ENCODE results near the gene HIGD2A.

Gene HIGD2A

GRCh38 chr5:176382721-176383120 lies 5.8 kb upstream of the HIGD2A start:
- no peak for DNase-seq (ENCODE audit: low read depth in 2 of 2)
- no peak overlapping the region for H3K4me3 ChIP-seq (replicated peaks in 1 of 2; ENCODE audit: low read depth in 2 of 2, low read length in 2 of 2)
- TF ChIP-seq CTCF (IDR thresholded peaks at IDR 0.05; ENCODE audit: low read depth, low read length): no peak

- no peak for DNase-seq (ENCODE audit: low read depth in 2 of 2)
- H3K4me3 ChIP-seq (replicated peaks in 1 of 2; ENCODE audit: low read depth in 2 of 2, low read length in 2 of 2): no peak overlapping the region
- TF ChIP-seq CTCF (IDR thresholded peaks at IDR 0.05; ENCODE audit: low read depth, low read length): no peak
Observed at GRCh38 chr5:176383248-176383905, 5.2 kb upstream of the HIGD2A start.

- H3K4me3 ChIP-seq (replicated peaks in 1 of 2; ENCODE audit: low read depth in 2 of 2, low read length in 2 of 2): no peak overlapping the region
- no peak for TF ChIP-seq CTCF (IDR thresholded peaks at IDR 0.05; ENCODE audit: low read depth, low read length)
- DNase-seq (ENCODE audit: low read depth in 2 of 2): no peak
Observed at GRCh38 chr5:176383961-176384360, 4.6 kb upstream of the HIGD2A start.

- H3K4me3 ChIP-seq (replicated peaks in 1 of 2; ENCODE audit: low read depth in 2 of 2, low read length in 2 of 2): no peak overlapping the region
- no peak for TF ChIP-seq CTCF (IDR thresholded peaks at IDR 0.05; ENCODE audit: low read depth, low read length)
- no peak for DNase-seq (ENCODE audit: low read depth in 2 of 2)
Observed at GRCh38 chr5:176384366-176384930, 4.1 kb upstream of the HIGD2A start.

GRCh38 chr5:176384991-176385390 lies 3.6 kb upstream of the HIGD2A start:
- no peak overlapping the region for H3K4me3 ChIP-seq (replicated peaks in 1 of 2; ENCODE audit: low read depth in 2 of 2, low read length in 2 of 2)
- DNase-seq (ENCODE audit: low read depth in 2 of 2): no peak
- TF ChIP-seq CTCF (IDR thresholded peaks at IDR 0.05; ENCODE audit: low read depth, low read length): no peak

- no peak overlapping the region for H3K4me3 ChIP-seq (replicated peaks in 1 of 2; ENCODE audit: low read depth in 2 of 2, low read length in 2 of 2)
Observed at GRCh38 chr5:176386491-176386890, 2.1 kb upstream of the HIGD2A start.

More at GRCh38 chr5:176386491-176386890, 2.1 kb upstream of the HIGD2A start:
- TF ChIP-seq CTCF (IDR thresholded peaks at IDR 0.05; ENCODE audit: low read depth, low read length): no peak
- DNase-seq (ENCODE audit: low read depth in 2 of 2): no peak
